ENCODE measurements around the gene ADAMTSL1. TPM values are rescaled to one million over a fixed set of nuclear protein-coding genes. Genes with fewer than 3 reads are reported as not detected.

ADAMTSL1 gene
- total RNA-seq, 1 experiment from 2014 or later: not detected

- TF ChIP-seq, protein P1, sequence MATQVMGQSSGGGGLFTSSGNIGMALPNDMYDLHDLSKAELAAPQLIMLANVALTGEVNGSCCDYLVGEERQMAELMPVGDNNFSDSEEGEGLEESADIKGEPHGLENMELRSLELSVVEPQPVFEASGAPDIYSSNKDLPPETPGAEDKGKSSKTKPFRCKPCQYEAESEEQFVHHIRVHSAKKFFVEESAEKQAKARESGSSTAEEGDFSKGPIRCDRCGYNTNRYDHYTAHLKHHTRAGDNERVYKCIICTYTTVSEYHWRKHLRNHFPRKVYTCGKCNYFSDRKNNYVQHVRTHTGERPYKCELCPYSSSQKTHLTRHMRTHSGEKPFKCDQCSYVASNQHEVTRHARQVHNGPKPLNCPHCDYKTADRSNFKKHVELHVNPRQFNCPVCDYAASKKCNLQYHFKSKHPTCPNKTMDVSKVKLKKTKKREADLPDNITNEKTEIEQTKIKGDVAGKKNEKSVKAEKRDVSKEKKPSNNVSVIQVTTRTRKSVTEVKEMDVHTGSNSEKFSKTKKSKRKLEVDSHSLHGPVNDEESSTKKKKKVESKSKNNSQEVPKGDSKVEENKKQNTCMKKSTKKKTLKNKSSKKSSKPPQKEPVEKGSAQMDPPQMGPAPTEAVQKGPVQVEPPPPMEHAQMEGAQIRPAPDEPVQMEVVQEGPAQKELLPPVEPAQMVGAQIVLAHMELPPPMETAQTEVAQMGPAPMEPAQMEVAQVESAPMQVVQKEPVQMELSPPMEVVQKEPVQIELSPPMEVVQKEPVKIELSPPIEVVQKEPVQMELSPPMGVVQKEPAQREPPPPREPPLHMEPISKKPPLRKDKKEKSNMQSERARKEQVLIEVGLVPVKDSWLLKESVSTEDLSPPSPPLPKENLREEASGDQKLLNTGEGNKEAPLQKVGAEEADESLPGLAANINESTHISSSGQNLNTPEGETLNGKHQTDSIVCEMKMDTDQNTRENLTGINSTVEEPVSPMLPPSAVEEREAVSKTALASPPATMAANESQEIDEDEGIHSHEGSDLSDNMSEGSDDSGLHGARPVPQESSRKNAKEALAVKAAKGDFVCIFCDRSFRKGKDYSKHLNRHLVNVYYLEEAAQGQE (IDR thresholded peaks at IDR 0.05; ENCODE audit: low read depth): no peak
- TF ChIP-seq RAD21 (IDR thresholded peaks at IDR 0.05; ENCODE audit: low read depth): no peak
- TF ChIP-seq ZNF274 (IDR thresholded peaks at IDR 0.05; ENCODE audit: low read depth, low read length): no peak
- no peak for TF ChIP-seq SP1 (IDR thresholded peaks at IDR 0.05; ENCODE audit: low read depth)
- TF ChIP-seq POLR2AphosphoS5 (IDR thresholded peaks at IDR 0.05; ENCODE audit: low read depth, low read length): no peak
- TF ChIP-seq ZBTB33 (IDR thresholded peaks at IDR 0.05; ENCODE audit: extremely low read depth, insufficient replicate concordance, low read length): no peak
Observed at GRCh38 chr9:18501949-18502348, 28.0 kb downstream of the ADAMTSL1 start (continued).

GRCh38 chr9:18502546-18502945, 28.6 kb downstream of the ADAMTSL1 start:
- Histone ChIP-seq H3K4me3 (replicated peaks in 1 of 2; ENCODE audit: low read depth in 1 of 2, low read length in 2 of 2) (no peak overlapping the region), H2AFZ (ENCODE audit: low read depth, low read length, poor library complexity, severe bottlenecking) (no peak overlapping the region), H3K27ac (ENCODE audit: low read depth, low read length) (no peak overlapping the region), H3K27me3 (ENCODE audit: insufficient read depth, low read length) (no peaks in the 10 kb centered on the region; the same call in 1 of the 2 replicates), H3K9me3 (ENCODE audit: control insufficient read depth in 1 of 2, insufficient read depth in 1 of 2, low read depth in 1 of 2, low read length in 2 of 2) (no peaks in the 10 kb centered on the region; a peak in 1 of 4 replicates), H3K4me1 (ENCODE audit: control insufficient read depth in 1 of 2, insufficient read depth in 2 of 2, low read length in 2 of 2) (no peaks in the 10 kb centered on the region), H3K9ac (ENCODE audit: low read length) (no peak overlapping the region), H3K4me2 (ENCODE audit: low read length) (no peak overlapping the region), H3K9me2 (ENCODE audit: insufficient read depth) (no peaks in the 10 kb centered on the region), H4K20me1 (ENCODE audit: insufficient read depth) (no peaks in the 10 kb centered on the region), H3K36me3 (ENCODE audit: control insufficient read depth in 1 of 2, insufficient read depth in 2 of 2, low read length in 2 of 2) (no peaks in the 10 kb centered on the region), H3K79me2 (ENCODE audit: insufficient read depth, low read length) (no peaks in the 10 kb centered on the region)
- BruUV-seq (replicated peaks): no TSS peak
- ChIA-PET POLR2A (no interaction called here), CTCF (no interaction called here), RAD21 (ENCODE audit: low non-redundant PET in 1 of 2, low total read pairs in 2 of 2, uncharacterized antibody in 2 of 2, unreplicated experiment in 2 of 2) (no interaction called here)
- ATAC-seq (no peak), DNase-seq (ENCODE audit: low read depth, low spot score) (no peak)
- intact Hi-C loops (cut with micrococcal nuclease): no loop called here
- TF ChIP-seq, protein P2, sequence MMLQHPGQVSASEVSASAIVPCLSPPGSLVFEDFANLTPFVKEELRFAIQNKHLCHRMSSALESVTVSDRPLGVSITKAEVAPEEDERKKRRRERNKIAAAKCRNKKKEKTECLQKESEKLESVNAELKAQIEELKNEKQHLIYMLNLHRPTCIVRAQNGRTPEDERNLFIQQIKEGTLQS (IDR thresholded peaks at IDR 0.05): no peak
- TF ChIP-seq POLR2A (IDR thresholded peaks at IDR 0.05; ENCODE audit: borderline replicate concordance, extremely low read depth, insufficient read depth, insufficient read length): no peak
- TF ChIP-seq SIN3A (IDR thresholded peaks at IDR 0.05; ENCODE audit: low read depth): no peak
- no peak for TF ChIP-seq CBX3 (IDR thresholded peaks at IDR 0.05; ENCODE audit: low read depth)
- no peak for TF ChIP-seq JUND (IDR thresholded peaks at IDR 0.05)
- TF ChIP-seq TCF7L2 (IDR thresholded peaks at IDR 0.05; ENCODE audit: borderline replicate concordance, extremely low read depth, insufficient read depth, insufficient read length): no peak
- TF ChIP-seq EZH2 (IDR thresholded peaks at IDR 0.05): no peak
- TF ChIP-seq SP1 (IDR thresholded peaks at IDR 0.05; ENCODE audit: low read depth): no peak
- TF ChIP-seq ZBTB33 (IDR thresholded peaks at IDR 0.05; ENCODE audit: extremely low read depth, insufficient replicate concordance, low read length): no peak
- no peak for TF ChIP-seq EZH2phosphoT487 (IDR thresholded peaks at IDR 0.05; ENCODE audit: borderline replicate concordance)
- TF ChIP-seq, protein P3, sequence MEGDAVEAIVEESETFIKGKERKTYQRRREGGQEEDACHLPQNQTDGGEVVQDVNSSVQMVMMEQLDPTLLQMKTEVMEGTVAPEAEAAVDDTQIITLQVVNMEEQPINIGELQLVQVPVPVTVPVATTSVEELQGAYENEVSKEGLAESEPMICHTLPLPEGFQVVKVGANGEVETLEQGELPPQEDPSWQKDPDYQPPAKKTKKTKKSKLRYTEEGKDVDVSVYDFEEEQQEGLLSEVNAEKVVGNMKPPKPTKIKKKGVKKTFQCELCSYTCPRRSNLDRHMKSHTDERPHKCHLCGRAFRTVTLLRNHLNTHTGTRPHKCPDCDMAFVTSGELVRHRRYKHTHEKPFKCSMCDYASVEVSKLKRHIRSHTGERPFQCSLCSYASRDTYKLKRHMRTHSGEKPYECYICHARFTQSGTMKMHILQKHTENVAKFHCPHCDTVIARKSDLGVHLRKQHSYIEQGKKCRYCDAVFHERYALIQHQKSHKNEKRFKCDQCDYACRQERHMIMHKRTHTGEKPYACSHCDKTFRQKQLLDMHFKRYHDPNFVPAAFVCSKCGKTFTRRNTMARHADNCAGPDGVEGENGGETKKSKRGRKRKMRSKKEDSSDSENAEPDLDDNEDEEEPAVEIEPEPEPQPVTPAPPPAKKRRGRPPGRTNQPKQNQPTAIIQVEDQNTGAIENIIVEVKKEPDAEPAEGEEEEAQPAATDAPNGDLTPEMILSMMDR (IDR thresholded peaks at IDR 0.05 in 2 of 3, conservative IDR thresholded peaks at IDR 0.05 in 1 of 3; ENCODE audit: borderline replicate concordance in 1 of 3, insufficient read depth in 1 of 3, low read depth in 2 of 3, low read length in 2 of 3): no peak
- TF ChIP-seq RAD21 (IDR thresholded peaks at IDR 0.05; ENCODE audit: low read depth): no peak
- no peak for TF ChIP-seq POLR2AphosphoS5 (IDR thresholded peaks at IDR 0.05; ENCODE audit: low read depth, low read length)
